NCI-H446 treated with DMSO at 0.1 percent for 48 hours (cell line): ENCODE data around the gene ME1.
A peak's percentile ranks its signal among the peaks of the same experiment; 100 is the strongest.
"Not testable (repeated sequence)": the region's sequence is repeated elsewhere in the genome, so short reads cannot be mapped to it uniquely, and the experiment has no call there.

Experiments
- DNase-seq: peaks from one replicate; lab custom pipeline; 2025; lab: John Stamatoyannopoulos, UW

ME1 gene

DNA sequence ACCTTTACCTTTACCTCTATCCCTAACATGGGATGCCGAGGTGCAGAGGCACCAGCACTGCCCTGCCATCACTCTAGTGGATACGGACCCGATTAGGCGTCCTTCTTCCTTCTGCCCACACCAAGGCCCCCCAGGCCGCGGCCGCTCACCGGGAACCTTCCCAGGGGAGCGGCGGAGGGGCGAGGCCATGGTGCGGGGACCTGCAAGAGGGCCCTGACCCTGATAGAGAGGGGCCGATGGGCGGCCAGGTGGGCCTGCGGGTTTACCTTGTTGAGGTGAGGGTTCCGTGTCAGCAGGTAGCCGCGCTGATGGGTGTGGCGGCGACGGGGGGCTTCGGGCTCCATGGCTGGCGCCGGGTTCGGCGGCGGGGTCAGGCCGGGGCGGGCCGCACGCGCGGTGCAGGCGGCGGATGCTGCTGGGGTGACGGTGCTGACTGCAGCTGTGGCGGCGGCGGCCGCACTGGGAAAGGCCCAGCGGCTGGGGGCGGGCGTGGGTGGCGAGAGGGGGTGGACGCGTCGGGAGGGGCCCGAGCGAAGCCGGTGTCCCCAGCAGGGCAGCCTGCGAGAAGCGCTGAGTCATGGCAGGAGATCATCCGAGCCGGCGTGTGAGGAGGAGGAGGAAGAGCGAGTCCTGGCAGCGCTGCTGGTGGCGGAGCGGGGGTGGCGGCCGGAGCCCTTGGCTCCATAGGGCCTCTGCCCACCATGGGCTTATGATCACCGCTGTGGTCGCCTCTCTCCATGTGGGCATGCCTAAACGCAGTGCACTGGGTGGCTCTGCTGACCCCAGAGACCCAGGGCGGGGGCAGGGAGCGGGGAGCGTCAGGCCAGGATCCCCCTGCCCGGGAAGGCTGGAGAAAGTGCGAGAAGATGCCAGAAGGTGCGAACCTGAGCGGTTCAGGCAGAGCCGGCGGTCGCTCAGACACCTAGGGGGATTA lies at the start of gene ME1:
ME1 (minus strand) TSS at position 441 of the 934 bp plus-strand sequence; CDS start at position 344, 97 bp downstream.
- no peak for DNase-seq

DNA sequence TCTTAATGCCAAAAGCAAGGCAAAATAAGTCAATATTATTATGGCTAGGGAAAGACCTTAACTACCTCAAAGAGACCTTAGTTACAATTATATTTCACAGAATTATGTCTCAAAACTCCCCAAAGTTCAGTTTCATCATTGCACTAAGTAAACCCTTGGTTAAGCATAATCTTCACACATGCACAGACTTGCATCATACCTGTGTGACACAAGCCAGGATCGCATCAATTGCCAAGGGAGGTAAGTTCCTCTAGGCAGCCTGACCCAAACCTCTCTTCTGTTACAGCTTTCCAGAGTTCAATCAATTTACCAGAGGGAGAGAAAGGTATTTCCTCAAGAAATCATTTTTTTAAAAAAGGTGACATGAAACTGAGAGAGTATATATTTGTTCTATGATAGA lies 49.6 kb upstream of the ME1 start:
- no peak for DNase-seq

DNA sequence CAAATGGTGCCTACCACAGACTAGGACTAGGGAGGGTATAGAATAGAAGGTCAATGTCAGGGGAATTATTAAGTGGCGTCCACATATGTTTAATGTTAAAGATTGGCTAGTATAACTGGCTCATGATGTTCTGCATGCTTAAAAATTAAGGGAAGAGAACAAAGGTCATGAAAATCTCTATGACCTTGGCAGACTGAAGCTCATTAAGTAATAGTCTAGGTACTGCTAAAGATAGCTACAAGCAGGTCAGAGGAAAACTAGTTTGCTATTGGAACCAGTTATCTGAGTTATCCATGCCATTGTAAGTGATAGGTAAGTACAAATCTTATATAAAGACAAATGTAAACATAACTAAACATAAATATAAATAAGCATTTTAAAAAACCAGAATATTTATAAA lies 48.5 kb upstream of the ME1 start:
- DNase-seq, result no peak

DNA sequence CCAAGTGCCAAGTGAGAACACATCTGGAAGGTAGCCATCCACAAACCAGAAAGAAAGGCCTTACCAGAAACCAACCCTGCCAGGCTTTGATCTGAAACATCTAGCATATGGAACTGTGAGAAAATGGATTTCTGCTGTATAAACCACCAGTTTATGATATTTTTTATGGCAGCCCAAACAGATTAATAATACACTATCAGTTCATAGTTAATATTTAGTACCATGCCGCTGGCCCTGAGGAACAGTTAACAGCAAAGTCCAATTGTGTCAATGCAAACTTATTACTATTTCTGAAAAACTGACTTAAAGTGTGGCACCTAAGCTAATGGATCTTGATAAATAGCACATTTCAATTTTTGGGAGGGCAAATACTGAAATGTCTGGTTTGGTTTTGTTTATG lies 46.1 kb upstream of the ME1 start:
- DNase-seq, result no peak

DNA sequence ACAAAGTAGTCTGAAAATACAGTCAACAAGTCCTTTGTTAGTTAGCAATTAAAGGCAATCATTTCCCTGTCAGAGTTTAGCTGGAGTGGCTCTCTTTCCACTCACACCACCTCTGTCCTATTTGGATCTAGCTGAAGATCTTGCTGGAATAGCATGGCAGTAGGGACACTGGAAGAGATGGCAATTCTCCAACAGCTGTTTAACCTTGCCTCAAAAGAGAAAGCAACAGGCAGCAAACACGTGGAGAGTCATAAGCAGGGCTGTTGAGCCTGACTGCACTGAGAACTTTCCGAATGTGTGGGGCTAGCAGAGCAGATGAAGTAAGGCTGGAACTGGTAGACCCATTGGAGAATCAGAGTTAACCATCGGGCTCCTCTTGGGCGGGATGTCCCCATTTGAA lies 43.5 kb upstream of the ME1 start:
- DNase-seq, result no peak

DNA sequence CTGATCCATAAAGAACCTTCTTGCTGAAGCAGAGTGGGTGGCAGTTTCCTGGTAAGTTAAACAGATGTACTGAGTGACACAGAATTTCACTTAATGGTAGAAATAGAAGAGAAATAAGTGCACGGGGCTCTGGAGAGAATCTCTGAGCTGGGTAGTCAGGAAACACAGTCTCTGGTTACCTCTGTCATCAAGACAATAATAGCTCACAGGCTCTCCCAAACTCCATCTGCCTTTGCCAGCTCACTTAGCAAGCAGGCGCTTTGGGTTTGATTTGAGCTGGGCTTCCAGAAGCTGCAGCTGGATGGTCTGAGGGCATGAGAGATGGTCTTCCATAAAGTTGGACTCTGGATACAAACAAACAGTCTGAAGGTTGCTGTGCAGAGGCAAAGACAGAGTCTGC lies 41.9 kb upstream of the ME1 start:
- DNase-seq, result no peak

DNA sequence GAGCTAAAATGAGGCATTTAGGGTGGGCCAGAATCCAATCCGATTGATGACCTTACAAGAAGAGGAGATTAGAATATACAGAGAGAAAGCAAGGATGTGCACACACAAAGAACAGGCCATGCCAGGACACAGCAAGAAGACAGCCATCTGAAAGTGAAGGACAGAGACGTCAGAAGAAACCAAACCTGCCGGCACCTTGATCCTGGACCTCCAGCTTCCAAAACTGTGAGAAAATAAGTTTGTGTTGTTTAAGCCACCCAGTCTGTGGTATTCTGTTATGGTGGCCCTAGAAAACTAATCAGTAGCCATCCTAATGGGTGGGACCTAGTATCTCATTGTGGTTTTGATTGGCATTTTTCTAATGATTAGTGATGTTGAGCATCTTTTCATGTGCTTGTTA lies 39.7 kb upstream of the ME1 start:
- no peak for DNase-seq

DNA sequence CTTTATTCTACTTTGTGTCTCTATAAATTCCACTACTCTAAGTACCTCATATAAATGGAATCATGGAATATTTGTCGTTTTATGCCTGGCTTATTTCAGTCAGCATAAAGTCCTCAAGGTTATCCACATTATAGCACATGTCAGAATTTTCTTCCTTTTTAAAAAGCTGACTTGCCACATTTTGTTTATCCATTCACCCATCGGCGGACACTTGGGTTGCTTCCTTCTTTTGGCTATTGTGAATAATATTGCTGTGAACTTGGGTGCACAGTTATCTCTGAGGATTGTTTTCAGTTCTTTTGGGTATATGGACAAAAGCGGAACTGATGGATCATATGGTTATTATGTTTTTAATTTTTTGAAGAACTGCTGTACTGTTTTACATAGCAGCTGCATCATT lies 39.1 kb upstream of the ME1 start:
- DNase-seq, result no peak

DNA sequence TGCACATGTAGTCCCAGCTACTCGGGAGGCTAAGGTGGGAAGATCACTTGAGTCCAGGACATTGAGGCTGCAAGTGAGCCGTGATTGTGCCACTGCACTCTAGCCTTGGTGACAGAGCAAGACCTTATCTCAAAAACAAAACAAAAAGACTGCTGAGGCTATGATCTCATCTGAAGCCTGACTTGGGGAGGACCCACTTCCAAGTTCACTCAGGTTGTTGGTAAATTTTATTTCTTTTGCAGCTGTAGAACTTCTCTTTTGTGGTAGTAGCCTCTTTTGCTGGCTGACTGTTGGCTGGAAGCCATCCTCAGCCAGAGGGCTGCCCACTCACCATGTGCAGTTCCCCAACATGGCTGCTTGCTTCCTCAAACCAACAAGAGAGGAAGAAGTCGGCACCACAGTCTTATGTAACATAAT lies 36.8 kb upstream of the ME1 start:
- DNase-seq, result no peak

DNA sequence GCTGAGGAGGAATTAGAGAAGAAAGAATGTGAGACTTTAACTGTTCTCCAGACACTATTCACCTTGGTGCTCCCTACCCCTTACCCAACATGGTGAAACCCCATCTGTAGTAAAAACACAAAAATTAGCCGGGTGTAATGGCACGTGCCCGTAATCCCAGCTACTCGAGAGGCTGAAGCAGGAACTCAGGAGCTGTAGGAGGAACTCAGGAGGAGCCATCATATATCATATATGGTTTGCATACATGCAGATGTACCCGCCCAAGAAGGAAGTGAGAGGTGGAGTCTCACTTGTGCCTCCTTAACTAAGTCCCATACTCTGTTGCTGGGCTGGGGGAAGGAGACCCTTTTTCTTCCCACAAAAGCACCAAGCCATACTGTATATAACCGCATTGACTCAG lies 35.5 kb upstream of the ME1 start:
- no peak for DNase-seq

DNA sequence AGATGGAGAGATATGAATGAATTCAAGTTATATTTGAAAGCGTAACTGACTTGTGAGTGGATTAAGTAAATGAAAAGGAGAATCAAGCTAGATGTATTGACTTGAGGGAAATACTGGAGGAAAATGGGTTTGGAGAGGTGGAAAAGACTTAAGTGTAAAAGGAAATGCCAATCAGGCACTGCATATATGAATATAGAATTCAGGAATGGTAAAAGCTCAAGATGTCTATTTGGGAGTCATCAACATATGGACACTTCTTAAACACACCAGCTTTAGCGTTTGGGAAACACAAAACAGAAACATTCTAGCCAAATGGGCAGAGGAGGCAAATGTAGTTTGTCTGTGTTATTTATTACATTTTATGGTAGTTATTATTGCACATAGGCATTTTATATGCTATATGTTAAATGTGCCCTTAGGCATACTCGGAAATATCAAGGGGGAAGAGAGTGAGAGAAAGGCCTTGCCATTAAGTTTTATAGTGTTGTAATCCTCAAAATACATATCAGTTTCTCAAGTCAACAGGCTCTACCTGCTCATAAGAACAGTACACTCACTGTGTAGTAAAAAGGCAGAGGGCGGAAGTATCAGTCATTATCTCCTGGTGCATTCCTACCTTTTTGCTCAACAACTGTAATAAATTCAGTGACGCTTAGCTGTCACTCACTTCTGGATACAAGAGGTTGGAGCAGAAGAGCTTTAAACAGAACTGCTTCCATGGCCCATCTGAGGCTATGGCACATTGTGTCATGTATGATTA lies 33.7 kb upstream of the ME1 start:
- no peak for DNase-seq

DNA sequence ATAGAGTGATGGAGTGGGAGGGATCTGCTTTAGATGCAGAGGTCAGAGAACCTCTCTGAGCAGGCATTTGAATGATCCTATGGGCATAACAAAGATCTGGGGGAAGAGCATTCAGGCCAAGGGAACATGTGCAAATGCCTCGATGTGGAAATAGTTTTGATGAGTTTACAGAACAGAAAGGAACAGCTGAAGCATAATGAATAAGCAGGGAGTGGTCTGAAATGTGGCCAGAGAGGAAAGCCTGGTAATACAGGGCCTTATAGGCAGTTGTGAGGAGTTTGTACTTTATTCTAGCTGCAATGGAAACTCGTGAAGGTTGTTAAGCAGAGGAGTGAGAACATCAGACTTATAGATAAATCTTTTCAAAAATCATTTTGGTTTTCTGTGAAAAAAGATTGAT lies 33.0 kb upstream of the ME1 start:
- DNase-seq, result peak; percentile 1

DNA sequence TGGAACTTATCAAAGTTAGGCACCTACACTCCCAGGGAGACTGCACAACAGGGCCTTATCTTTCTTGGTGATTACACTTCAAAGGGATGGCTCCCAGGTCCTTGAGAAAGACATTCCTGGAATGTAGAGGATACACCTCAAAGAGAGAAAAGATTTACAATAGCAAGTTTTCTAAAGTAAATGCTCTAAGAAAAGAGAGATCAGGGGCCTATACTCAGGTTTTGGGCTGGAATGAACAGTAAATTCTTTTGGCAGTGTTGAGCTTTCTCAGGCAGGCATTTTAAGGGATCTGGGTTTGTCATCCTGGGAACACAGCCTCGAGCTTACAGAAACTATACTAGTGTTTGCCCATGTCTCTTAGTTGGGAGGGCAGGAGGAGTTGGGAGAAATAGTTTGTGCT lies 31.7 kb upstream of the ME1 start:
- no peak for DNase-seq

DNA sequence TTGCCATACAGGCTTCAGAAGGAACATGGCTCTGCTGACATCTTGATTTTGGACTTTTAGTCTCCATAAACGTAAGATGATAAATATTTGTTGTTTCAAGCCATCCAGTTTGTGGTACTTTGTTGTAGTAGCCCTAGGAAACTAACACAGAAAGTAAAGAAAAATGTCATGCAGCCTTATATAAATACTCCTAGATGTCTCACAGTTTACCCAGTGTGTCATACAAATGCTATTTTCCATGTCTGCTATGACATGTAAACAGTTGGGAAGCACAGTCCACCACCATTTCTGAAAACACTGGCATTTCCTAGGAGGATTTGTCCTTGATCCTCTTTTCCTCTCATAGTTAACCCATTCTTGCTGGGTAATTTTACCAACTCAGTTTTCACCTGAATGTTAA lies 30.6 kb upstream of the ME1 start:
- no peak for DNase-seq

DNA sequence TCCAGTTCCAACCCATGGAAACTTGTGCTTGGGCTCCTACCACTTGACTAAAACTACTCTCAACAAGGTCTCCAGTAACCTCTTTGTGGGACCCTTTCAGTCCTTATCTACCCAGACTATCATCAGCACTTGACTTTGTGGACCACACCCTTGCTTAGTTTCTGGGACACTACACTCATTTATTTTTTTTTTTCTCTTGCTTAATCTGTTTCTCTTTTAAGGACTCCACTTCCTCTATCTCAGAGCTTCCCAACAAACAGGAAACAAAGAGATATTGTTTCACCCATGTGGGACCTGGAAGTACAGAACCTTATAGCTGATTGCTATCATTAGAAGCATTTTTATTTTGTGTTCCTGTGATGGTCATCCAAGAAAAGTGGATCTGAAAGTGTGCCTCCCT lies 28.8 kb upstream of the ME1 start:
- no peak for DNase-seq

DNA sequence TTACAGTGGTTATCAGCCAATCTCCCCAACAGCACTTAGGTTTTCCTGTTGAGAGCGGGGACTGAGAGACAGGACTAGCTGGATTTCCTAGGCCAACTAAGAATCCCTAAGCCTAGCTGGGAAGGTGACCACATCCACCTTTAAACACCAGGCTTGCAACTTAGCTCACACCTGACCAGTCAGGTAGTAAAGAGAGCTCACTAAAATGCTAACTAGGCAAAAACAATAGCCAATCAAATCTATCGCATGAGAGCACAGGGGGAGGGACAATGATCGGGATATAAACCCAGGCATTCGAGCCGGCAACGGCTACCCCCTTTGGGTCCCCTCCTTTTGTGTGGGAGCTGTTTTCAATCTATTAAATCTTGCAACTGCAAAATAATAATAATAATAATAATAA lies 19.2 kb upstream of the ME1 start:
- DNase-seq, result not testable (repeated sequence)

DNA sequence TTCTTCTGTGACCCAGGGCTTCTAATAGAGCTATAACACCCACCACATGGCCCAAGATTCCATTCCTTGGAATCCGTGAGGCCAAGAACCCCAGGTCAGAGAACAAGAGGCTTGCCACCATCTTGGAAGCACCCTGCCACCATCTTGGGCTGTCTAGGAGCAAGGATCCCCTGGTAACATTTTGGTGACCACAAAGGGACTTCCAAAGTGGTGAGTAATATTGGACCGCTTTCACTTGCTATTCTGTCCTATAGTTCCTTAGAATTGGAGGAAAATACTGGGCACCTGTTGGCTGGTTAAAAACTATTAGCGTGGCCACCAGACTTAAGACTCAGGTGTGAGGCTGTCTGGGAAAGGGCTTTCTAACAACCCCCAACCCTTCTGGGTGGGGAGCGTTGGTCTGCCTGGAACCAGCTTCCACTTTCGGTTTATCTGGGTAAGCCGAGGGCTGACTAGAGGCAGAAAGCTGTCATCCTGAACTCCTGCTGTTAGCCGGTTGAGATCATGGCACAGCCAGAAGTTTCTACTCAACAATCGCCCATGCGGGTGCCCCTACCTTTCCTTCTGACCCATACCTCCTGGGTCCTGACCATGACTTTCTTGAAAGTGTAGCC lies 13.3 kb upstream of the ME1 start:
- DNase-seq, result not testable (repeated sequence)

DNA sequence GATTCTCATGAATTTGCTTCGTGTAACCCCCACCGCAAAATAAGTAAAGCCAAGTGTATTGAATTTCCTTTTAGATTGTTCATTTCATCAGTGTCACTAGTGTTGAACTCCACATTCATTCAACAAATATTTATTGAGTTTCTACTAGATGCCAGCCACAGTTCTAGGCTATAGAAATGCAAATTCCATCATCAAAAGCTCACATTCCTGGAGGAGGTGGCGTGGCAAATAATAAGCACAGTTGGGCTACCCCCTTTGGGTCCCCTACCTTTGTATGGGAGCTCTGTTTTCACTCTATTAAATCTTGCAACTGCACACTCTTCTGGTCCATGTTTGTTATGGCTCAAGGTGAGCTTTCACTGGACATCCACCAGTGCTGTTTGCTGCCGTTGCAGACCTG lies 12.7 kb upstream of the ME1 start:
- no peak for DNase-seq

DNA sequence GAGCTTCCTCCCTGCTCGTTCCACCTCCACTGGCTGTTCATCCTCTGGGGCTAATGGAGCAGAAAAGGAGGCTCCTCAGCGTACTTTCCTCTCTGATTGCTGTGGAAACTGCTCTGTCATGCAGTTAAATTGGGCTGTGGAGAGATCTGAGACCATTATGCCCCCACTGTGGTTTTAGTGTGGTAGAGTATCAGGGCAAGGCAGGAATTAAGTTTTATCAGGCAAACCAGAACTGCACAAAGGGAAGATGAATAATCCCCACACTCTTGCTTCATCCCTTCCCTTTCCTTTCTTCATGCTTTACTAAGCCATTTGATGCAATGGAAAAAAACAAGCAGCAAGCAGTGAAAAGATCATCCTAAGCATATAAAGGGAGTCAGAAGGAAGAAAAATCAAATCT lies 11.9 kb upstream of the ME1 start:
- no peak for DNase-seq

DNA sequence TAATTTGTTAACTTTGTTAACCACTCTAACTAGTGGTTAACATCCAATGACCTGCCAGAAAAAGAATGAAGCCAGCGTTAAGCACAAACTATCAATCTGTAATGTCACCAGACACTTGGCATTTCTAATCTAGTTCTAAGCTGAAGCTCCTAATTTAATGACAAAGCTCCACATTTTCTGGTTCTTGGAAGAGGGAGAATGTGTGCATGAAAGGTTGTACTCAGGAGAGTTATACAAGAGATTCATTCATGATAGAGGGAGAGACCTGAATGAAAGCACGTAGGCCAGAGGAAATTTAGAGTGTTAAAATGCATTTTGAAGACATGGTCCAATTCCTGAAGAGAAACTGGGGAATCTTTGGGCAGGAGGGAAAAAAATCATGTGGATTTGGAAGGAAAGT lies 8.3 kb upstream of the ME1 start:
- no peak for DNase-seq

DNA sequence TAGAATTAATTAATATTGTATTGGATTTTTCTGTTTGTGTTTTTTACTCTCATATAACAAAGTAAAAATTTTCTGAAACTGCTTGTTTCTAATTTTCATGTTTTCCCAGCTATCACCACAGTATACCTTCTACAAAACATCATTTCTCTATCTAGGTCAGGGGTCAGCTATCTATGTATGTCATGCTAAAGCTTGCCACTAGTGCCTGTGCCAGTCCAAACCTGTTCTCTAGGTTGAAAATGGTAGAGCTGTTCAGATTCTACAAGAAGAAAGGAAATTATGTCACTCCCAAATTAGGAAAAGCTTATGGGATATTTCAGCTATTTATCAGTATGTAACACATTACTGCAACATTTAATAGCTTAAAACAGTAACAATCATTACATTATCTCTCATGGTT lies 5.8 kb upstream of the ME1 start:
- no peak for DNase-seq

DNA sequence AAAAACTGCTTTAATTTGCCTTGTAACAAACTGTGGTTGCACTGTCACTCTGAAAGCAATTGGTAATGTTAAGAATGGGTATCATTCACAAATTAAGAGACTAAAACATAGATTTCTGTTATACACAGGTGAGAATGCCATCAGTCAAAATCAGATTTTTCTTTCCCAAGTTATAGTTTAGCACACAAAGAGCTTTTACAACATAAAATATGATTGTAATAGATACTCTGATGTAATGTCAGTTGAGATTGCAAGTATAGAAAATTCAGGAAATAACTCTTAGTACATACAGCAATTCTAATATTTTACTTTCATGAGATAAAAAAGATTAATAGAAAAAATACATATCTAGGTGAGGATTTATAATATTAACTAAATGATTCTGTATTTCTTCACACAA lies 2.3 kb upstream of the ME1 start:
- no peak for DNase-seq

DNA sequence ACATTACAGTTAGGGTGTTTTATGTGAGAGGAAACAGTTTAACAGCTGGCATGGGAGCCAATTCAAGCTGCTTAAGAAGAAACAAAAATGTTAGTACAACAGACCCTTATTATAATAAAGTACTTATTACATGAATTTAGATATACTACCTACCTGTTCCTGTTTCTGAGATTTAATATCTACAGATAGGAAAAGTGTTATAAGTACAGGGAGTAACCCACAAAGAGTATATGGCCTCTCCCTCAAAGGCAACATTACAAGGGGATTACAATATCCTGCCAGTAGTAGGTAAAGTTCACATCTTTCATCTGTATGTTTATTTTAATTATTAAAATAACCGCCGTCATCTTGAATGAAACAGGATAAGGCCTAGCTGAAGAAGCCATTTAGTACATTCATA lies 1.8 kb upstream of the ME1 start:
- no peak for DNase-seq
